ENCODE results near the gene ST7. TPM values are rescaled to one million over a fixed set of nuclear protein-coding genes. Genes with fewer than 3 reads are reported as not detected.
A peak's percentile ranks its signal among the peaks of the same experiment; 100 is the strongest.
"Not testable (repeated sequence)": the region's sequence is repeated elsewhere in the genome, so short reads cannot be mapped to it uniquely, and the experiment has no call there.

The ST7 gene
- total and polyA plus RNA-seq, 7 donors, result 6.0 to 12.5 (median 7.3) TPM

DNA sequence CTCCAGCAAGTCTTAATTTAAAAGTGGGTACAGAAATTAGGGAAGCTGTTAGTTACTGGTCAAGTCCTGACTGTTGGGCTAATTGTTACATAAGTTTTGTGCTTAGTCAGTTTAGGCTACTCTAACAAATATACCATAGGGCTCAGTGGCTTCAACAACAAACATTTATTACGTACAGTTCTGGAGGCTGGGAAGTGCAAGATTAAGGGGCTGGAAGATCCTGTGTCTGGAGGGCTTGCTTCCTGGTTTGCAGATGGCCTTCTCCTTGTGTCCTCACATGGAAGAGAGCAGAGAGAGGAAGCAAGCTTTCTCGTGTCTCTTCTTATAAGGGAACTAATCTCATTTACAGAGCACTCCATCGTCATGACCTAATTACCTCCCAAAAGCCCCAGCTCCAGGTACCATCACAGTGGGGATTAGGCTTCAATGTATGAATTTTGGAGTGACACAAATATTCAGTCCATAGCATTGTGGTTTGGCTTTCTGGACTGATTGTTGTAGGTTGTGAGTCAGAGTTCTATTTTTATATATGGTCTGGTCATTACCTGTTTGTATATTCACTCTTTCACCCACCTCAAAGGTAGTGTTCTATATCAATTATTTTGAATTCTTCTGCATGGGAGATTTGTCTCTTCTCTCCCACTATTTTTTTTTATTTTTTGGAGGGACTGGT lies 17.1 kb downstream of the ST7 start:
- intact Hi-C loops (cut with DNase I), result no loop called here
- ATAC-seq (peak in 1 of 4 donors; percentile 49), DNase-seq (no peak)
- TF ChIP-seq, protein P1, sequence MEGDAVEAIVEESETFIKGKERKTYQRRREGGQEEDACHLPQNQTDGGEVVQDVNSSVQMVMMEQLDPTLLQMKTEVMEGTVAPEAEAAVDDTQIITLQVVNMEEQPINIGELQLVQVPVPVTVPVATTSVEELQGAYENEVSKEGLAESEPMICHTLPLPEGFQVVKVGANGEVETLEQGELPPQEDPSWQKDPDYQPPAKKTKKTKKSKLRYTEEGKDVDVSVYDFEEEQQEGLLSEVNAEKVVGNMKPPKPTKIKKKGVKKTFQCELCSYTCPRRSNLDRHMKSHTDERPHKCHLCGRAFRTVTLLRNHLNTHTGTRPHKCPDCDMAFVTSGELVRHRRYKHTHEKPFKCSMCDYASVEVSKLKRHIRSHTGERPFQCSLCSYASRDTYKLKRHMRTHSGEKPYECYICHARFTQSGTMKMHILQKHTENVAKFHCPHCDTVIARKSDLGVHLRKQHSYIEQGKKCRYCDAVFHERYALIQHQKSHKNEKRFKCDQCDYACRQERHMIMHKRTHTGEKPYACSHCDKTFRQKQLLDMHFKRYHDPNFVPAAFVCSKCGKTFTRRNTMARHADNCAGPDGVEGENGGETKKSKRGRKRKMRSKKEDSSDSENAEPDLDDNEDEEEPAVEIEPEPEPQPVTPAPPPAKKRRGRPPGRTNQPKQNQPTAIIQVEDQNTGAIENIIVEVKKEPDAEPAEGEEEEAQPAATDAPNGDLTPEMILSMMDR (IDR thresholded peaks at IDR 0.05), result no peak
- Histone ChIP-seq H3K27me3 (ENCODE audit: insufficient read depth in 3 of 3, low read length in 2 of 3) (no peaks in the 10 kb centered on the region), H3K27ac (no peak overlapping the region), H3K4me1 (peaks cover 24% of the 10 kb centered on the region), H3K36me3 (ENCODE audit: insufficient read depth in 1 of 2, low read depth in 1 of 2) (no peaks in the 10 kb centered on the region), H3K4me3 (no peak overlapping the region), H3K9me3 (no peaks in the 10 kb centered on the region)
- 62 to 68% (median 66%) methylated on average over 3 of the region's 3 CpGs for WGBS, 3 donors

DNA sequence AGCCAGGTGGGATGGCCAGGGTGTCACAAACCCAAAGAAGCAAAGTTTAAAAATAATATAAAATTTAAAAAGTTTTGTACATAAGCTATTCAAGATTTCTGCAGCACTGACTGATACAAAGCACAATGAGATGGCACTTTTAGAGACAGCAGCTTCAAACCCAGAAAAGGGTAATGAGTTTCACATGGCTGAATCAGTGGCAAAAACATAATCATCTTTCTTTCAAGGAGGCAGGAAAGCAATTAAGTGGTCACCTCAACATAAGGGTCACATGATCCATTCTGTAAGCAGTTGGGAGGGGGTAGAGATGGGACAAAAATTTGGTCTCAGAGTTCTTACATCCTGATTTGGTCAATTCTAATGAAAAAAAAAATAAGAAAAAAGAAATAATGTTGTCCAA lies 17.9 kb downstream of the ST7 start:
- H3K4me3 ChIP-seq; DNase-seq; H3K27ac ChIP-seq; ATAC-seq; H3K36me3 ChIP-seq (ENCODE audit: insufficient read depth in 1 of 2, low read depth in 1 of 2); H3K27me3 ChIP-seq (ENCODE audit: insufficient read depth in 3 of 3, low read length in 2 of 3); intact Hi-C loops (cut with DNase I); H3K9me3 ChIP-seq: not testable (repeated sequence)
- peaks cover 24% of the 10 kb centered on the region for H3K4me1 ChIP-seq

DNA sequence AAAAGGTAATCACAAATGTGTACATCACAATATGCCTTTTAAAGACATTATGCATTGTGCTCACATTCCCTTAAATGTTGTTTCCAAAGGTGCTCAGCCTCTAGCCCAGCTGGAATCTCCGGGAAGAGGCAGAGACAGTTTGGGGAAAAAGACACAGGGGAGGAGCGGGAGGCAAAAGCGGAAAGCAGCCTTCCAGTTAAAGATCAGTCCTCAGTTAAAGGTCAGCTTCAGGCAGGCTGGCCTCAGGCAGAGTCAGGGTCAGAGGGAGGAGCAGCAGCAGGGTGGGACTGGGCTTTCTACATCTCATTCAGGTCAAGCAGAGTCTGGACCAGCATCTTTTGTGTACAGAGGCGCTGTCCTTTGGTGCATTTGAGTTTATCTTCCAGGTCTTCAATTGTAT lies 18.6 kb downstream of the ST7 start:
- H3K4me1 ChIP-seq, result peaks cover 24% of the 10 kb centered on the region
- DNase-seq (no peak), ATAC-seq (no peak)
- H3K9me3 ChIP-seq, result no peaks in the 10 kb centered on the region
- 87 to 91% (median 91%) methylated on average over 4 of the region's 4 CpGs for WGBS, 3 donors
- H3K27ac ChIP-seq, result no peak overlapping the region
- H3K27me3 ChIP-seq (ENCODE audit: insufficient read depth in 3 of 3, low read length in 2 of 3), result no peaks in the 10 kb centered on the region
- H3K4me3 ChIP-seq, result no peak overlapping the region
- intact Hi-C loops (cut with DNase I), result no loop called here
- TF ChIP-seq, protein P1 (IDR thresholded peaks at IDR 0.05), result no peak
- no peaks in the 10 kb centered on the region for H3K36me3 ChIP-seq (ENCODE audit: insufficient read depth in 1 of 2, low read depth in 1 of 2)

DNA sequence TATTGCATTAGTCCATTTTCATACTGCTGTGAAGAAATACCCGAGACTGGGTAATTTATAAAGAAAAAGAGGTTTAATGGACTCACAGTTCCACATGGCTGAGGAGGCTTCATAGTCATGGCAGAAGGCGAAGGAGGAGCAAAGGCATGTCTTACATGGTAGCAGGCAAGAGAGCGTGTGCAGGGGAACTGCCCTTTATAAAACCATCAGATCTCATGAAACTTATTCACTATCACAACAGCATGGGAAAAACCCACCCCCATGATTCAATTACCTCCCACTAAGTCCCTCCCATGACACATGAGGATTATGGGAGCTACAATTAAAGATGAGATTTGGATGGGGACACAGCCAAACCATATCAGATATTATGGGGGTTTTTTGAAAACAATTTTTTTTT lies 21.7 kb downstream of the ST7 start:
- not testable (repeated sequence) for H3K27me3 ChIP-seq (ENCODE audit: insufficient read depth in 3 of 3, low read length in 2 of 3); ATAC-seq; DNase-seq; H3K9me3 ChIP-seq; H3K27ac ChIP-seq; H3K36me3 ChIP-seq (ENCODE audit: insufficient read depth in 1 of 2, low read depth in 1 of 2); H3K4me3 ChIP-seq
- peaks cover 19% of the 10 kb centered on the region for H3K4me1 ChIP-seq
- intact Hi-C loops (cut with DNase I), result loop anchor here in 1 of 2 donors (5.0 kb wide), 1 partner anchor 37 kb away; no protein-coding TSS in a partner anchor
- WGBS, 3 donors, result 86 to 96% (median 89%) methylated on average over 3 of the region's 3 CpGs

DNA sequence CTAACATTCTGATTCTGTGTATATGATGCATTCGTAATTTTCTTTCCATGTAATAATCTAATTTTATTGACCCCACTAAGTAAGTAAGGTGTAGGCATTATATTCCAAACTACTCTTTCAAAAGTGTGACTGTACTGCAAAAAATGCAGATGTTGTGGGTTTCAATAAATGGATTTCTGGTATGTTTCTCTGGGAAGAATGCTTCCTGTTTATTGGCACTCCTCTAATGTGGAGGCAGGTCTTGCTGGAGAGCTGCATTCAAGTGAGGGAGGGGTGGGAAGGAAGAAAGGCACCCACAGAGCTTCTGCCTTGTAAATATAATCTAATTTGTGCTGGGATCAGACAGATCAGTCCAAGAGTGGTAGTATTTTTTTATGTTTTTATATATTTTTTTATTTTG lies 23.9 kb downstream of the ST7 start:
- Histone ChIP-seq H3K4me3 (no peak overlapping the region), H3K36me3 (ENCODE audit: insufficient read depth in 1 of 2, low read depth in 1 of 2) (no peaks in the 10 kb centered on the region), H3K9me3 (no peaks in the 10 kb centered on the region), H3K27ac (no peak overlapping the region), H3K4me1 (no peaks in the 10 kb centered on the region), H3K27me3 (ENCODE audit: insufficient read depth in 3 of 3, low read length in 2 of 3) (no peaks in the 10 kb centered on the region)
- no peak for DNase-seq
- 96 to 98% (median 98%) methylated on average over 1 of the region's 1 CpG for WGBS, 3 donors
- intact Hi-C loops (cut with DNase I), result loop anchor here in 1 of 2 donors (5.0 kb wide), 1 partner anchor 35 kb away; no protein-coding TSS in a partner anchor
- ATAC-seq, result no peak
- TF ChIP-seq, protein P1 (IDR thresholded peaks at IDR 0.05), result no peak

GRCh38 chr7:116978006-116978405 lies 24.7 kb downstream of the ST7 start:
- DNase-seq, result no peak
- TF ChIP-seq, protein P1 (IDR thresholded peaks at IDR 0.05), result no peak
- Histone ChIP-seq H3K36me3 (ENCODE audit: insufficient read depth in 1 of 2, low read depth in 1 of 2) (no peaks in the 10 kb centered on the region), H3K4me1 (no peaks in the 10 kb centered on the region), H3K4me3 (no peak overlapping the region), H3K9me3 (no peaks in the 10 kb centered on the region), H3K27me3 (ENCODE audit: insufficient read depth in 3 of 3, low read length in 2 of 3) (no peaks in the 10 kb centered on the region), H3K27ac (no peak overlapping the region)
- no peak for ATAC-seq
- WGBS, 3 donors, result 63 to 81% (median 76%) methylated on average over 1 of the region's 1 CpG
- intact Hi-C loops (cut with DNase I), result loop anchor here in 1 of 2 donors (5.0 kb wide), 1 partner anchor 34 kb away; no protein-coding TSS in a partner anchor
